Mucosa of stomach (tissue), 1 donor: ENCODE results near the gene TUBB4A.
"Not testable (repeated sequence)": the region's sequence is repeated elsewhere in the genome, so short reads cannot be mapped to it uniquely, and the experiment has no call there.

ENCODE experiments used
- H3K27me3 ChIP-seq: one replicate; pipeline ENCODE4 v1.7.0; 2013; ENCODE audit warnings: mild to moderate bottlenecking, low read length; ENCODE audit not compliant: control insufficient read depth, insufficient read depth
- H3K36me3 ChIP-seq: one replicate; pipeline ENCODE4 v1.7.0; 2013; ENCODE audit warnings: low read length; ENCODE audit not compliant: control insufficient read depth, insufficient read depth
- H3K4me1 ChIP-seq: one replicate; pipeline ENCODE4 v1.7.0; 2013; ENCODE audit warnings: mild to moderate bottlenecking, low read length; ENCODE audit not compliant: control insufficient read depth, insufficient read depth
- H3K4me3 ChIP-seq: one replicate; pipeline ENCODE4 v1.7.0; 2013; ENCODE audit warnings: low read length
- H3K9ac ChIP-seq: one replicate; pipeline ENCODE4 v1.7.0; 2013; ENCODE audit warnings: mild to moderate bottlenecking, low read length, moderate library complexity
- H3K9me3 ChIP-seq: one replicate; pipeline ENCODE4 v1.7.0; 2013; ENCODE audit warnings: mild to moderate bottlenecking, low read length, moderate library complexity; ENCODE audit not compliant: control insufficient read depth
- donor health status: Pancreatic carcinoma.

Gene TUBB4A

GRCh38 chr19:6518145-6518911, 16.2 kb upstream of the TUBB4A start:
- Histone ChIP-seq H3K27me3 (no peaks in the 10 kb centered on the region), H3K4me1 (peaks cover 5% of the 10 kb centered on the region), H3K4me3 (no peak overlapping the region), H3K36me3 (no peaks in the 10 kb centered on the region), H3K9me3 (no peaks in the 10 kb centered on the region), H3K9ac (no peak overlapping the region)

- Histone ChIP-seq H3K9ac (peak overlapping the region; percentile 58), H3K36me3 (no peaks in the 10 kb centered on the region), H3K4me1 (peaks cover 5% of the 10 kb centered on the region), H3K9me3 (no peaks in the 10 kb centered on the region), H3K27me3 (no peaks in the 10 kb centered on the region), H3K4me3 (peak overlapping the region; percentile 83)
Observed at GRCh38 chr19:6516659-6517291, 14.7 kb upstream of the TUBB4A start.

- H3K4me3 ChIP-seq: peak overlapping the region; percentile 83
- no peaks in the 10 kb centered on the region for H3K9me3 ChIP-seq
- H3K4me1 ChIP-seq: peaks cover 5% of the 10 kb centered on the region
- H3K27me3 ChIP-seq: no peaks in the 10 kb centered on the region
- H3K9ac ChIP-seq: peak overlapping the region; percentile 58
- no peaks in the 10 kb centered on the region for H3K36me3 ChIP-seq
Observed at GRCh38 chr19:6516018-6516658, 14.0 kb upstream of the TUBB4A start.

GRCh38 chr19:6514926-6515544, 12.9 kb upstream of the TUBB4A start:
- Histone ChIP-seq H3K36me3 (no peaks in the 10 kb centered on the region), H3K4me3 (no peak overlapping the region), H3K9ac (no peak overlapping the region), H3K4me1 (peaks cover 5% of the 10 kb centered on the region), H3K9me3 (no peaks in the 10 kb centered on the region), H3K27me3 (no peaks in the 10 kb centered on the region)

GRCh38 chr19:6514089-6514488, 12.0 kb upstream of the TUBB4A start:
- Histone ChIP-seq H3K36me3 (no peaks in the 10 kb centered on the region), H3K27me3 (no peaks in the 10 kb centered on the region), H3K4me3 (no peak overlapping the region), H3K9ac (no peak overlapping the region), H3K4me1 (peaks cover 10% of the 10 kb centered on the region), H3K9me3 (no peaks in the 10 kb centered on the region)

- H3K36me3 ChIP-seq: no peaks in the 10 kb centered on the region
- H3K9me3 ChIP-seq: no peaks in the 10 kb centered on the region
- H3K4me3 ChIP-seq: no peak overlapping the region
- no peaks in the 10 kb centered on the region for H3K27me3 ChIP-seq
- peaks cover 5% of the 10 kb centered on the region for H3K4me1 ChIP-seq
- H3K9ac ChIP-seq: no peak overlapping the region
Observed at GRCh38 chr19:6510618-6511017, 8.5 kb upstream of the TUBB4A start.

GRCh38 chr19:6509118-6509971, 7.2 kb upstream of the TUBB4A start:
- Histone ChIP-seq H3K27me3 (no peaks in the 10 kb centered on the region), H3K4me1 (peaks cover 5% of the 10 kb centered on the region), H3K9ac (no peak overlapping the region), H3K4me3 (no peak overlapping the region), H3K36me3 (no peaks in the 10 kb centered on the region), H3K9me3 (no peaks in the 10 kb centered on the region)

GRCh38 chr19:6508028-6508771, 6.1 kb upstream of the TUBB4A start:
- H3K27me3 ChIP-seq, H3K4me3 ChIP-seq, H3K9me3 ChIP-seq, H3K9ac ChIP-seq, H3K4me1 ChIP-seq, H3K36me3 ChIP-seq: not testable (repeated sequence)

- H3K9ac ChIP-seq: no peak overlapping the region
- H3K36me3 ChIP-seq: no peaks in the 10 kb centered on the region
- H3K9me3 ChIP-seq: no peaks in the 10 kb centered on the region
- H3K4me1 ChIP-seq: no peaks in the 10 kb centered on the region
- no peak overlapping the region for H3K4me3 ChIP-seq
- peaks cover 40% of the 10 kb centered on the region for H3K27me3 ChIP-seq
Observed at GRCh38 chr19:6503407-6504201, 1.5 kb upstream of the TUBB4A start.

- Histone ChIP-seq H3K4me1 (no peaks in the 10 kb centered on the region), H3K27me3 (peaks cover 44% of the 10 kb centered on the region), H3K4me3 (no peak overlapping the region), H3K36me3 (no peaks in the 10 kb centered on the region), H3K9me3 (no peaks in the 10 kb centered on the region), H3K9ac (no peak overlapping the region)
Observed at GRCh38 chr19:6500837-6501739, 1.0 kb downstream of the TUBB4A start.
